LNCAP (cell line): ENCODE measurements around the gene SEMA3D.

Experiments used
- TF ChIP-seq, protein P1 (sequence below): fragments of 450-650 bp; IDR thresholded peaks from 2 replicates; pipeline ENCODE4 v1.5.1; 2017; ENCODE audit warnings: mild to moderate bottlenecking

SEMA3D gene

DNA sequence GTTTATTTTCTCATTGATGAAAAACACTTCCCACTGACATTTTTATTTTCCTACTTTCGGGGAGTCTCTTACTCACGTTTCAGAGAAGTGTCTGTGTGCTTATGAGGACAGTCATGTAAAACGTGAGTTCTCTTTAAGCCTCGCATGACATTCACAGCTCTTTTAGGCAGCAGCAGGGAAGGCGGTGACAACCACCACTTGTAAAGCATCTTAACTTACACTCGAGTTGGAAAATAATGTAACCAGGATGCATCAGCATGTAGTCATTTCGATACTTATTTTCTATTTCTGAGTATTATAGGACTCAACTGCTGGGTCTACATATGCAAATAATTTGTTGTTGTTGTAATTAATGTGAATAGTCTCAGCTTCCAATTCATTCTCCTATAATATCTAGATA is 153.6 kb downstream of the SEMA3D start:
- TF ChIP-seq, protein P1, sequence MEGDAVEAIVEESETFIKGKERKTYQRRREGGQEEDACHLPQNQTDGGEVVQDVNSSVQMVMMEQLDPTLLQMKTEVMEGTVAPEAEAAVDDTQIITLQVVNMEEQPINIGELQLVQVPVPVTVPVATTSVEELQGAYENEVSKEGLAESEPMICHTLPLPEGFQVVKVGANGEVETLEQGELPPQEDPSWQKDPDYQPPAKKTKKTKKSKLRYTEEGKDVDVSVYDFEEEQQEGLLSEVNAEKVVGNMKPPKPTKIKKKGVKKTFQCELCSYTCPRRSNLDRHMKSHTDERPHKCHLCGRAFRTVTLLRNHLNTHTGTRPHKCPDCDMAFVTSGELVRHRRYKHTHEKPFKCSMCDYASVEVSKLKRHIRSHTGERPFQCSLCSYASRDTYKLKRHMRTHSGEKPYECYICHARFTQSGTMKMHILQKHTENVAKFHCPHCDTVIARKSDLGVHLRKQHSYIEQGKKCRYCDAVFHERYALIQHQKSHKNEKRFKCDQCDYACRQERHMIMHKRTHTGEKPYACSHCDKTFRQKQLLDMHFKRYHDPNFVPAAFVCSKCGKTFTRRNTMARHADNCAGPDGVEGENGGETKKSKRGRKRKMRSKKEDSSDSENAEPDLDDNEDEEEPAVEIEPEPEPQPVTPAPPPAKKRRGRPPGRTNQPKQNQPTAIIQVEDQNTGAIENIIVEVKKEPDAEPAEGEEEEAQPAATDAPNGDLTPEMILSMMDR = no peak

DNA sequence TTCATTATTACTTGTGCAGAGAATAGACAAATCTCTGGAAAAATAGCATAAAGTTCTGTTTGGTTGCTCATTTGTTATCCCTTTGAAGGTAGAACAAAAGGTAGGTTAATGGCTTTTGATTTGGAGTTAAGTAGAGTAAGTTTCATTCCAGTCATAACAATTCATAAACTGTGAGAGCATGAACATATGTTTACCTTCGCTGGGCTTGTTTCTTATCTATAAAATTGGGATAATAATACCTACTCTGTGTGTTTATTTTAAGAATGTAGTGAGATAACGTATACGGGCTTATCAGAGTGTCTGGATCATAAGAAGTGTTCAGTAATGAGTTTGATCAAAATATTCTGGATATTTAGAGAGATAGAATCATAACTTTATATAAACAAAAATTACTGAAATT is 155.4 kb downstream of the SEMA3D start:
- TF ChIP-seq, protein P1 = no peak

DNA sequence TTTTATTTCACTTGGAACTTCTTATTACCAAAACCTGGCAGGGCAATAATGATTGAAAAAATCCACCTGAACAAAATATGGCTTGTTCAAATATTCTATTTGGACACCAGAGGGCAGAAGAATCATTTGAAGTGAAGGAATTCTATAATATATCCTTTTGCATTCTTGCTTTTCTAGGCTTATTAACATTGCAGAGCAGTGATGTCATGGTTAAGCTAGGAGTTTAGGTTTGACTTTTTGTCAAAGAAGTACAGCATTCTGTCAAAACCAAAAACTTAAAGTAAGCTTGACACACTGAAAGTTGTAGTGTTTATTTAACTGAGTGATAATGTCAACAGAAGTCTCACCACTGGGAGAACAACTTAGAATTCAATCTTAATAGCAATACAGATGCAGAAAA is 156.0 kb downstream of the SEMA3D start:
- TF ChIP-seq, protein P1 = peak; percentile 62

DNA sequence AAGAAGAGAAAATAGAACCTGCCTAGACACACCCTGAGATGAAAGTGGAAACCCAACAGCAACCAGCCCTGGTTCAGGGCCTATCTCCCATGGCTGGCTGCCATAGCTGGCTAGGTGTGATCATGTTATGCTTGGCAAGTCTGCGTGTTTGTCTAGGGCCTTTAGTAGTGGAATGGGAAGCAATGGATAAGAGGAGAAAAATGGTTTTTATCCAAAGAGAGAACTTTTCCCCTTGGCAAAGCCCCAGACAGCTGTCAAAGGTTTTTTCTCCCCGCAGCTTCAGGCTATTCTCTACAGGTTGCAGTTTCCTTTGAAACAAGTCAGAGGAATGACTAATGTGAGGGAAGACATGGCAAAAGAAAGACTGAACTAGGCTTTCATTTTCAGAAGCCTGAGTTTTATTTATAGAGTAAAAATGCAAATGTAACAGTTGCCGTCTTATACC is 161.5 kb downstream of the SEMA3D start:
- TF ChIP-seq, protein P1 = no peak

DNA sequence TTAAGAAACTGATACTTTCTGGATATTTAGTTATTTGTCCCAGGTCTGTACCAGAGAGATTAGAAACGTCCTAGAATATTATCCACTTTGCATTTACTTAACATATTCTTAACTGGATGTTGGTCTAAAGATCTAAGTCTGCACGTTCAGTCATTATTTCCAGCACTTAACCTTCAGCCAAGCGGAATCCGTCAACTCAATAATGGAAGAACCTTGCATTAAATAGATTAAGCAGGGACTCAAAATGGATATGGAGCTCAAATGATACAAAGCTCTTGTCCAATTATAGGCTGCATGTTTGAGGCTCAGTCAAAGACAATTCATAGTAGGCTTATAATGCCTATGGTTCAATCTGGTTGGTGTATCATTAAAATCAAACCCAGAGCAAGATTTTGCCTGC is 162.9 kb downstream of the SEMA3D start:
- TF ChIP-seq, protein P1 = no peak

DNA sequence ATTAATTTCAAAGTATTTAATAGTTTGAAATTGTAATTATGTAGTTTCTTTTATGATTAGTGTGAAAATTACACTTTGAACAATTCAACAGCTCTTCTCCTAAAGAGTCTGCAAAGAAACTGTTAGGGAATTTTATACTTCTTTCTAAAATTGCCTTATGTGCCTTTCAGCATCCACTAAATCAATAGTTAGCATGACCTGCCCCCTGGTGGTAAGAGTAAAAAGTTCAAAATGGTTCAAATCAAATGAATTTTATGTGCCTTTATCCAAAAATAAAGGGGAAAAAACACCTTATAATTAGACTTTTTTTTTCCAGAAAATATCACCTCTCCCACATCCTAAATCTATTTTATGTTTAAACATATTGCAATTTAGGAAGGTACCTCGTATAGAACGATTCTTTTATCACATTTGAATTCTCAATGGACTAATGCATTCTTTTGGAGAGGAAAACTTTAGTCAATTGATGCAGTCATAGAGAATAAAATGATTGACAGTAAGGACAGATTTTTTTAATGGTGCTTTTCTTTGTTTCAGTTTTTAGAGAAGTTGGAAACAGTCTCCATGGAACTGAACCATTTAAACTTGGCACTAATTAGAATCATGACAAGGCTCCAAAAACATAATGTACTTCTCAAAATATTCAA is 163.7 kb downstream of the SEMA3D start:
- TF ChIP-seq, protein P1 = peak; percentile 61

DNA sequence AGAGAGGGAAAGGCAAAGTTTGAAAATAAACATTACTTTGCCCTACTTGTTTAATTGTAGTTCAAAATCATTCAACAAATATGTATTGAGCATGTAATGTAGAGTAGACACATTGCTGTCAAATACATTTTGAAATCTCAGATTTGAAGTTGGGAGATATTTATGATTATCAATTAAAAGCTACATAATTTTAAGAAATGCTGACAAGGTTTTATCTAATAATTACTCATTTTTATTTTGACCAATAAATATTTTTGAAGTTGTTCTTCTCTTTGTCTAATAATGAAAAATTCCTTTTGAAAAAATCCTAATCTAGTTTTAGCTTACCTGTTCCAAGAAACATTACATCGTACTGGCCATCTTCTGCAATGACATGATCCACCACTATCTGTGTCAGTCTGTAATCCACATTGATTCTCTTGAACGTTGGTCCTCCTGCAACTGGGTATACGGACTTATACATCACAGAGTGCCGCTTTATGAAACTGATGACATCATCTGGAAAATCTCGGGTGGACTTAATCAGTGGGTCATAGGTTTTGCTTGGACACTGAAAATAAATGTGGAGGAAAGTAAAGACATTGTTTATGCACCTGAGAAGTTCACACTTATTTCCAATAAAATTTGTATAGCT is 164.7 kb downstream of the SEMA3D start:
- TF ChIP-seq, protein P1 = no peak
